ENCODE results near the gene COL17A1.

GRCh38 chr10:104032144-104032775 lies 53.4 kb downstream of the COL17A1 start:
- no peak for TF ChIP-seq CTCF (IDR thresholded peaks at IDR 0.05; ENCODE audit: low read depth, low read length)
- no peak for TF ChIP-seq EZH2phosphoT487 (IDR thresholded peaks at IDR 0.05; ENCODE audit: low read depth)

Measured in OCI-LY3 (cell line).